Caco-2 (cell line): ENCODE measurements around the gene HOMER1. TPM values are rescaled to one million over a fixed set of nuclear protein-coding genes. Genes with fewer than 3 reads are reported as not detected.
A peak's percentile ranks its signal among the peaks of the same experiment; 100 is the strongest.

Source experiments
- BruUV-seq: library from RNA; stranded (reverse); fragments of 400-500 nt; replicated peaks from 2 replicates; lab custom pipeline; 2021; lab: Mats Ljungman, UMichigan
- CTCF ChIA-PET: fragments of 300-600 bp; sonication (Branson Sonifier 250); formaldehyde crosslinking; loops from one replicate; lab custom pipeline; 2022; ENCODE audit warnings: antibody characterized with exemption; lab: Charles Lee
- POLR2A ChIA-PET: fragments of 300-600 bp; sonication (Branson Sonifier 250); formaldehyde crosslinking; loops from one replicate; lab custom pipeline; 2022; ENCODE audit warnings: antibody characterized with exemption; lab: Charles Lee
- DNase-seq, 2 experiments: peaks; one replicate each; pipeline versions ENCODE4 v3.0.0 to v3.0.0-alpha.2; 2020 to 2022
- H3K27me3 ChIP-seq: replicated peaks from 2 replicates; pipeline ENCODE4 v1.6.0; 2011; ENCODE audit warnings: low read length; ENCODE audit not compliant: control insufficient read depth, insufficient read depth
- H3K36me3 ChIP-seq: 2 replicates; pipeline ENCODE4 v1.5.1; 2011; ENCODE audit warnings: low read length; ENCODE audit not compliant: control insufficient read depth, insufficient read depth
- H3K4me1 ChIP-seq: fragments of 250-450 bp; sonication (Bioruptor Pico); 2 replicates; pipeline ENCODE4 v1.5.1; 2020; ENCODE audit warnings: mild to moderate bottlenecking
- H3K4me3 ChIP-seq: 2 replicates; pipeline ENCODE4 v1.5.1; 2011; ENCODE audit warnings: low read depth, mild to moderate bottlenecking, control low read depth, low read length
- H3K9me3 ChIP-seq: fragments of 250-450 bp; sonication (Bioruptor Pico); 2 replicates; pipeline ENCODE4 v1.5.1; 2020; ENCODE audit warnings: mild to moderate bottlenecking, moderate library complexity
- H3K27ac Mint-ChIP-seq: one replicate; pipeline ENCODE4 v1.8.0; 2022; ENCODE audit warnings: mixed read lengths; ENCODE audit not compliant: unreplicated experiment
- H3K27me3 Mint-ChIP-seq: one replicate; pipeline ENCODE4 v1.8.0; 2022; ENCODE audit warnings: mixed read lengths; ENCODE audit not compliant: insufficient read depth, unreplicated experiment
- H3K36me3 Mint-ChIP-seq: one replicate; pipeline ENCODE4 v1.8.0; 2022; ENCODE audit warnings: mild to moderate bottlenecking, mixed read lengths; ENCODE audit not compliant: insufficient read depth, unreplicated experiment
- H3K4me1 Mint-ChIP-seq: one replicate; pipeline ENCODE4 v1.8.0; 2022; ENCODE audit warnings: low read depth, mixed read lengths; ENCODE audit not compliant: unreplicated experiment
- H3K4me3 Mint-ChIP-seq: one replicate; pipeline ENCODE4 v1.8.0; 2022; ENCODE audit warnings: mild to moderate bottlenecking, moderate library complexity, mixed read lengths; ENCODE audit not compliant: unreplicated experiment
- H3K9me3 Mint-ChIP-seq: one replicate; pipeline ENCODE4 v1.8.0; 2022; ENCODE audit warnings: mixed read lengths; ENCODE audit not compliant: unreplicated experiment
- intact Hi-C: fragments of 100-400 bp; cut with micrococcal nuclease; formaldehyde crosslinking; loops from one replicate; pipeline ENCODE4 v1.10.0; 2022; ENCODE audit not compliant: unreplicated experiment
- total RNA-seq: library from RNA; stranded (reverse); gene quantifications from 2 replicates; pipeline ENCODE4 v1.2.3, GENCODE V29; 2022
- TF ChIP-seq, protein P1 (sequence below), 2 experiments: fragments of 200-600 bp in 1 of 2; IDR thresholded peaks; 1 replicate in 1 of 2; 2 replicates in 1 of 2; pipeline versions ENCODE4 v1.5.1 to v1.8.0; 2011 to 2022; ENCODE audit warnings: antibody characterized with exemption in 1 of 2, control low read depth in 1 of 2, inconsistent platforms in 1 of 2, low read depth in 1 of 2, low read length in 1 of 2, mild to moderate bottlenecking in 1 of 2, moderate library complexity in 1 of 2; ENCODE audit not compliant: insufficient read depth in 1 of 2, severe bottlenecking in 1 of 2, unreplicated experiment in 1 of 2

Gene HOMER1
- total RNA-seq, 1 experiment from 2014 or later, result 22.2 TPM

GRCh38 chr5:79514391-79515105 lies 614 bp upstream of the HOMER1 start:
- TF ChIP-seq, protein P1, sequence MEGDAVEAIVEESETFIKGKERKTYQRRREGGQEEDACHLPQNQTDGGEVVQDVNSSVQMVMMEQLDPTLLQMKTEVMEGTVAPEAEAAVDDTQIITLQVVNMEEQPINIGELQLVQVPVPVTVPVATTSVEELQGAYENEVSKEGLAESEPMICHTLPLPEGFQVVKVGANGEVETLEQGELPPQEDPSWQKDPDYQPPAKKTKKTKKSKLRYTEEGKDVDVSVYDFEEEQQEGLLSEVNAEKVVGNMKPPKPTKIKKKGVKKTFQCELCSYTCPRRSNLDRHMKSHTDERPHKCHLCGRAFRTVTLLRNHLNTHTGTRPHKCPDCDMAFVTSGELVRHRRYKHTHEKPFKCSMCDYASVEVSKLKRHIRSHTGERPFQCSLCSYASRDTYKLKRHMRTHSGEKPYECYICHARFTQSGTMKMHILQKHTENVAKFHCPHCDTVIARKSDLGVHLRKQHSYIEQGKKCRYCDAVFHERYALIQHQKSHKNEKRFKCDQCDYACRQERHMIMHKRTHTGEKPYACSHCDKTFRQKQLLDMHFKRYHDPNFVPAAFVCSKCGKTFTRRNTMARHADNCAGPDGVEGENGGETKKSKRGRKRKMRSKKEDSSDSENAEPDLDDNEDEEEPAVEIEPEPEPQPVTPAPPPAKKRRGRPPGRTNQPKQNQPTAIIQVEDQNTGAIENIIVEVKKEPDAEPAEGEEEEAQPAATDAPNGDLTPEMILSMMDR (IDR thresholded peaks at IDR 0.05; ENCODE audit: insufficient read depth in 1 of 2, low read depth in 1 of 2, low read length in 1 of 2, severe bottlenecking in 1 of 2, unreplicated experiment in 1 of 2), result no peak
- Mint-ChIP-seq H3K36me3 (peaks cover 17% of the 10 kb centered on the region), H3K27me3 (no peaks in the 10 kb centered on the region), H3K9me3 (no peaks in the 10 kb centered on the region), H3K4me1 (peaks cover 10% of the 10 kb centered on the region), H3K4me3 (peak overlapping the region; percentile 85), H3K27ac (peak overlapping the region; percentile 91)
- intact Hi-C loops, result loop anchor here (1.0 kb wide), 1 partner anchor 98 kb away; the partner anchor contains the start of gene TENT2
- Histone ChIP-seq H3K36me3 (no peaks in the 10 kb centered on the region), H3K4me3 (peak overlapping the region; percentile 93), H3K27me3 (no peaks in the 10 kb centered on the region), H3K9me3 (no peaks in the 10 kb centered on the region), H3K4me1 (peaks cover 18% of the 10 kb centered on the region; the same call in 1 of the 2 replicates)
- DNase-seq, result peak; percentile 93 to 96
- ChIA-PET POLR2A (interaction anchor here (0.8 to 2.1 kb wide), 5 partner anchors 24 to 529 kb away, joined by 3 to 8 read pairs (median 5); partner anchors contain the start of gene TENT2), CTCF (interaction anchor here (0.8 kb wide), 1 partner anchor 381 kb away, joined by 4 read pairs; no protein-coding TSS in a partner anchor)
- TSS peak; percentile 96 for BruUV-seq

DNA sequence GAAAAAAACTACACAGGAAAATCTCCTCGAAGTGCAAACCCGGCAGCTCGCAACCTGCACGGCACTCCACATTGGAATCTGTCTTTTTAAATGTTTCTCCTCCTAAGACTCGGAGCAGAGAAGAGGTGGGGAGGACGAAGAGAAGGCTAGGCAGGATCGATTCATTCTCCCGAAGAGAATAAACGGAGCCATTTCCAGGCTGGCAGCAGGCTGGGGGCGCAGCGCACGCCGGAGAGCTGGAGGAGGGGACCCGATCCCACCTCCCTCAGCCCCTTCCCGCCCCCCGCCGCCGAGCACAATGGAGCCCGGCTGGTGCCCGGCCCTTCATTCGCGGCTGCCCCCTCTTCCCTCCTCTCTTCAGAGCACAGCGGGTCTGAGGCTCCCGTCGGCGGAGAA lies 628 bp downstream of the HOMER1 start:
- intact Hi-C loops, result no loop called here
- TF ChIP-seq, protein P1 (IDR thresholded peaks at IDR 0.05; ENCODE audit: insufficient read depth in 1 of 2, low read depth in 1 of 2, low read length in 1 of 2, severe bottlenecking in 1 of 2, unreplicated experiment in 1 of 2), result no peak
- H3K9me3 Mint-ChIP-seq, result no peaks in the 10 kb centered on the region
- peaks cover 17% of the 10 kb centered on the region for H3K36me3 Mint-ChIP-seq
- no peaks in the 10 kb centered on the region for H3K27me3 Mint-ChIP-seq
- no peaks in the 10 kb centered on the region for H3K27me3 ChIP-seq
- BruUV-seq, result no TSS peak
- H3K27ac Mint-ChIP-seq, result peak overlapping the region; percentile 91
- H3K4me1 Mint-ChIP-seq, result peaks cover 9% of the 10 kb centered on the region
- peak overlapping the region; percentile 93 for H3K4me3 ChIP-seq
- POLR2A ChIA-PET, result interaction anchor here (0.6 to 2.1 kb wide), 10 partner anchors 12 to 869 kb away, joined by 4 to 13 read pairs (median 8); partner anchors contain the start of gene TENT2
- DNase-seq, result no peak
- no peaks in the 10 kb centered on the region for H3K9me3 ChIP-seq
- peak overlapping the region; percentile 85 for H3K4me3 Mint-ChIP-seq
- CTCF ChIA-PET, result interaction anchor here (0.6 kb wide), 1 partner anchor 23 kb away, joined by 3 read pairs; no protein-coding TSS in a partner anchor
- H3K36me3 ChIP-seq, result no peaks in the 10 kb centered on the region
- H3K4me1 ChIP-seq, result peaks cover 10% of the 10 kb centered on the region

- H3K36me3 Mint-ChIP-seq, result peaks cover 17% of the 10 kb centered on the region
- ChIA-PET POLR2A (interaction anchor here (1.0 to 2.1 kb wide), 2 partner anchors 11 to 100 kb away, joined by 4 to 6 read pairs; partner anchors contain the start of gene TENT2), CTCF (no interaction called here)
- BruUV-seq, result TSS peak; percentile 25
- peak; percentile 33 to 38 for DNase-seq
- H3K4me3 ChIP-seq, result peak overlapping the region; percentile 93
- peak overlapping the region; percentile 85 for H3K4me3 Mint-ChIP-seq
- H3K36me3 ChIP-seq, result no peaks in the 10 kb centered on the region
- H3K4me1 ChIP-seq, result peaks cover 13% of the 10 kb centered on the region
- H3K27ac Mint-ChIP-seq, result peak overlapping the region; percentile 91
- H3K27me3 ChIP-seq, result no peaks in the 10 kb centered on the region
- TF ChIP-seq, protein P1 (IDR thresholded peaks at IDR 0.05; ENCODE audit: insufficient read depth in 1 of 2, low read depth in 1 of 2, low read length in 1 of 2, severe bottlenecking in 1 of 2, unreplicated experiment in 1 of 2), result no peak
- no peaks in the 10 kb centered on the region for H3K9me3 ChIP-seq
- peaks cover 8% of the 10 kb centered on the region for H3K4me1 Mint-ChIP-seq
- no peaks in the 10 kb centered on the region for H3K27me3 Mint-ChIP-seq
- intact Hi-C loops, result no loop called here
- H3K9me3 Mint-ChIP-seq, result no peaks in the 10 kb centered on the region
Observed at GRCh38 chr5:79512471-79513307, 1.2 kb downstream of the HOMER1 start.
